ENCODE measurements around the gene LGALS9. TPM values are rescaled to one million over a fixed set of nuclear protein-coding genes. Genes with fewer than 3 reads are reported as not detected.

The LGALS9 gene
- total and polyA plus RNA-seq, 2 experiments from 2014 or later, result 3.2 to 4.1 TPM

DNA sequence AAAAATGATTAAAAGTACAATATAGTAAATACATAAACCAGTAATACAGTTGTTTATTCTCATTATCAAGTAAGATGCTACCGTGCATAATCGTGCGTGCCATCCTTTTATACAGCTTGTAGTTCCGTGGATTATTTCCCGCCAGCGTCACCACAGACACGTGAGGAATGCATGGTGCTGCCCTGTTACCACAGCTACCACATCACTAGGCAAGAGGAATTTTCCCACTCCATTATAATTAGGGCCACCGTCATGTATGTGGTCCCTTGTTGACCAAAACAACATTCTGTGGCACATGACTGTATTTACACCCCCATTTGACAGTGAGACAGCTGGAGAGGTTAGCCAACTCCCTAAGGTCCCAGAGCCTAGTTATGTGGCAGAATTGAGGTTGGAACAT, 30.5 kb upstream of the LGALS9 start:
- no peaks in the 10 kb centered on the region for H3K36me3 ChIP-seq (ENCODE audit: low read depth)
- no peaks in the 10 kb centered on the region for H4K20me1 ChIP-seq (ENCODE audit: insufficient read depth)
- TF ChIP-seq EZH2phosphoT487 (IDR thresholded peaks at IDR 0.05; ENCODE audit: insufficient read depth, low read depth), result no peak
- TF ChIP-seq EZH2 (IDR thresholded peaks at IDR 0.05; ENCODE audit: insufficient read depth, poor library complexity, severe bottlenecking), result no peak
- no peak overlapping the region for H3K9ac ChIP-seq
- H3K9me2 ChIP-seq (ENCODE audit: insufficient read depth), result no peaks in the 10 kb centered on the region
- no peaks in the 10 kb centered on the region for H3K4me1 ChIP-seq (ENCODE audit: insufficient read depth)
- no peak overlapping the region for H3K27ac ChIP-seq
- no peaks in the 10 kb centered on the region for H3K27me3 ChIP-seq (replicated peaks; ENCODE audit: insufficient read depth)
- no peak overlapping the region for H3K4me2 ChIP-seq (ENCODE audit: unreplicated experiment)
- in situ Hi-C loops (cut with MboI), result loop anchor here (10.0 kb wide), 2 partner anchors 266 to 366 kb away; no protein-coding TSS in a partner anchor
- no peak for DNase-seq
- no peaks in the 10 kb centered on the region for H3K79me2 ChIP-seq (ENCODE audit: insufficient read depth)
- H3F3A ChIP-seq (ENCODE audit: insufficient read depth), result no peaks in the 10 kb centered on the region
- WGBS, 2 experiments (ENCODE audit: low coverage in 1 of 2, low lambda C conversion rate in 2 of 2, missing lambda C conversion rate in 2 of 2), result 78 to 79% methylated on average over 8 of the region's 8 CpGs
- no peak overlapping the region for H2AFZ ChIP-seq
- H3K9me3 ChIP-seq (ENCODE audit: low read depth), result no peaks in the 10 kb centered on the region
- H3K4me3 ChIP-seq, result no peak overlapping the region

DNA sequence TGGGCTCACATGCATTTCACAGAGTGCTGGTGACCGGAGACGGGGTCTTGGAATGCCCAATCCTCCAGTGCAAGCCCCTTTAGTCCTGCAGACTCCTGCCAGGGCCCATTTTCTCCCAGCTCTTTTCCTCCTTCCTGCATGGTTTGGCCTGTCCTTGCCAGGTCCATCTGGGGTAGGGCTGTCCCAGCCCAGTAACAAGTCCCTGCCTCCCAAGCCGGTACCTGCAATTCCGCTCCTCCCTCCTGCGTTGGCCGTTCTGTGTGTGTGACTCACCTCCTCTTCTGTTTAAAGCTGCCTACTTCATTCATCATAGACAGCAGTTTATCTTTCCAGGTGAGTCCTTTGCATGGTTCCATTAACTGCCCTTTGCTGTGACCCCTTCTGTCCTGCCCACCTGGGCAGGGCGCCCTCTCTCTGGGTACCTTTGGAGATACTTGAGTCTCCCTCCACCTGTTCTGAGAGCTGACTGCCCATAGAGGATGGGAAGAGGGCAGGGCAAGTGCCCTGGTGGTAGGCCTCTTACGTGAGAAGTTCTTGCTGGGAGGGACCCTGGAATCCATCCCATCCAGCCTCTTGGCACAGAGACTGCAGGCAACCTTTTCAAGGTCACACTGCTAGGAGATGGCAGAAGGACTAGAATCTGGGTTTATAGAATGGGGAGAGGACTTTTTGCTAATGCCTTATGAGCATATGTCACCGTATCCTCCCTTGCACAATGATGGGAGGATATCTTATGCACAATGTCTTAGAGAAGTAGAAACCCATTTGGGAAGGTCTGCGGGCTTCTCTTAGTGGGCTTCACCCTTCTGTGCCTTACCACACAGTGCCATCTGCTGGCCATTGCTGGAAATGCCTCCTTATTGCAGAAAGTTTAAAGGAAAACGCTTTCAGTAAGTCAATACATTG, 29.7 kb upstream of the LGALS9 start:
- H3K9ac ChIP-seq, result no peak overlapping the region
- no peaks in the 10 kb centered on the region for H3K27me3 ChIP-seq (replicated peaks; ENCODE audit: insufficient read depth)
- no peaks in the 10 kb centered on the region for H3K9me3 ChIP-seq (ENCODE audit: low read depth)
- no peak overlapping the region for H3K4me3 ChIP-seq
- no peak for TF ChIP-seq EZH2 (IDR thresholded peaks at IDR 0.05; ENCODE audit: insufficient read depth, poor library complexity, severe bottlenecking)
- TF ChIP-seq EZH2phosphoT487 (IDR thresholded peaks at IDR 0.05; ENCODE audit: insufficient read depth, low read depth), result no peak
- no peaks in the 10 kb centered on the region for H3K4me1 ChIP-seq (ENCODE audit: insufficient read depth)
- no peaks in the 10 kb centered on the region for H3F3A ChIP-seq (ENCODE audit: insufficient read depth)
- H3K27ac ChIP-seq, result no peak overlapping the region
- H3K4me2 ChIP-seq (ENCODE audit: unreplicated experiment), result no peak overlapping the region
- no peaks in the 10 kb centered on the region for H3K9me2 ChIP-seq (ENCODE audit: insufficient read depth)
- no peaks in the 10 kb centered on the region for H4K20me1 ChIP-seq (ENCODE audit: insufficient read depth)
- DNase-seq, result peak; percentile 72
- H2AFZ ChIP-seq, result no peak overlapping the region
- WGBS, 2 experiments (ENCODE audit: low coverage in 1 of 2, low lambda C conversion rate in 2 of 2, missing lambda C conversion rate in 2 of 2), result 63% methylated on average over 11 of the region's 11 CpGs
- no peaks in the 10 kb centered on the region for H3K36me3 ChIP-seq (ENCODE audit: low read depth)
- H3K79me2 ChIP-seq (ENCODE audit: insufficient read depth), result no peaks in the 10 kb centered on the region
- in situ Hi-C loops (cut with MboI), result loop anchor here (10.0 kb wide), 2 partner anchors 267 to 367 kb away; no protein-coding TSS in a partner anchor

DNA sequence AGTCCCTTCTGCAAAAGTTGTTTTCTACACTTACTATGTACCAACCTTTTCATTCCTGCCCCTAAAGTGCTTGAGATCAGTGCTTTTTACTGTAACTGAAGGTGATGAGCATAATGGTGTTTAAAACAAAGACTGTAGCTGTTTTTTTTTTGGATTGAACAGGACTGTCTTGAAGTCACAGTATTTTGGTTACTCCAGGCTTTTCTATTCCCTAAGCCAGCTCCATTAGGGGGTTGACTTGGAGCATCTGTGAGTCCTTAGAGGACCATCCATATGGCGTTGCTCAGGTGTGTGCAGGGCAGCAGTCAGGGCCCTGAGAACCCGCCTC, 29.0 kb upstream of the LGALS9 start:
- in situ Hi-C loops (cut with MboI), result loop anchor here (10.0 kb wide), 2 partner anchors 267 to 367 kb away; no protein-coding TSS in a partner anchor
- H3K9ac ChIP-seq, result no peak overlapping the region
- no peaks in the 10 kb centered on the region for H3F3A ChIP-seq (ENCODE audit: insufficient read depth)
- no peak for DNase-seq
- TF ChIP-seq EZH2phosphoT487 (IDR thresholded peaks at IDR 0.05; ENCODE audit: insufficient read depth, low read depth) (no peak), EZH2 (IDR thresholded peaks at IDR 0.05; ENCODE audit: insufficient read depth, poor library complexity, severe bottlenecking) (no peak)
- H3K4me2 ChIP-seq (ENCODE audit: unreplicated experiment), result no peak overlapping the region
- H3K36me3 ChIP-seq (ENCODE audit: low read depth), result no peaks in the 10 kb centered on the region
- H3K9me2 ChIP-seq (ENCODE audit: insufficient read depth), result no peaks in the 10 kb centered on the region
- no peak overlapping the region for H2AFZ ChIP-seq
- no peaks in the 10 kb centered on the region for H3K9me3 ChIP-seq (ENCODE audit: low read depth)
- no peaks in the 10 kb centered on the region for H4K20me1 ChIP-seq (ENCODE audit: insufficient read depth)
- no peaks in the 10 kb centered on the region for H3K79me2 ChIP-seq (ENCODE audit: insufficient read depth)
- H3K27me3 ChIP-seq (replicated peaks; ENCODE audit: insufficient read depth), result no peaks in the 10 kb centered on the region
- WGBS, 2 experiments (ENCODE audit: low coverage in 1 of 2, low lambda C conversion rate in 2 of 2, missing lambda C conversion rate in 2 of 2), result 68 to 73% methylated on average over 2 of the region's 2 CpGs
- no peak overlapping the region for H3K4me3 ChIP-seq
- H3K27ac ChIP-seq, result no peak overlapping the region
- H3K4me1 ChIP-seq (ENCODE audit: insufficient read depth), result no peaks in the 10 kb centered on the region

DNA sequence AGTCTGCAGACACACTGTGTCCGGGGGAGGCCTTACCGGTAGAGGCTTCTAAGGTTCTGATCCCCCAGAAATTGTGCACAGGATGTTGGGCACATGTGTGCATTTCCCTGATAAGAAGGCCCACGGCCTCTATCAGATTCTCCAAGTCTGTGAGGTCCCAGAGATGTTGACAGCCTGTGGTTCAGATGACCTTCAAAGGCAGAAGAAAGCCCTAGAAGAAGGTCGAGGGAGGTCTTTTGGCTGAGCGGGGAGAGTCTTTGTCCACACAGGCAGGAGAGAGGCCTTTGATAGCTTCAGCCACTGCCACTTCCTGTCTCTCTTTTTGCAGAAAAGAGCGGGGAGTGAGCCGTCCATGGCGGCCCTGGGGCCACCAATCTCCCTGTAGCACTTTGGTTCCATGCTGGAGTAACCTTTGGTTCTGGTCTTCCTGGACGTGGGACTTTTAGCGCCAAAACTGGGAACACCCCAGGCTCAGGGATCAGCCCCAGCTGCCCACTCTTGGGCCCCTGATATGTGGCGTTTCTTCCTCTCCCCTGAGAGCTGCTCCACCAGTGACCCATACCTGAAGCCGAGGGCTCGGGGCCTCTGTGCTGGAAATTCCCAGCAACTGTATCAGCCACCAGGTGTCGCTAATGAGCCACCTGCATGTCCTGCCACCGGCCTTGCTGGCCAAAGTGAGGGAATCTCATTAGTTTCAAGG, 28.1 kb upstream of the LGALS9 start:
- H3K4me2 ChIP-seq (ENCODE audit: unreplicated experiment), result no peak overlapping the region

More for the DNA sequence above, 28.1 kb upstream of the LGALS9 start:
- Histone ChIP-seq H3F3A (ENCODE audit: insufficient read depth) (no peaks in the 10 kb centered on the region), H3K9ac (no peak overlapping the region), H3K36me3 (ENCODE audit: low read depth) (no peaks in the 10 kb centered on the region), H3K4me1 (ENCODE audit: insufficient read depth) (no peaks in the 10 kb centered on the region), H3K9me2 (ENCODE audit: insufficient read depth) (no peaks in the 10 kb centered on the region), H4K20me1 (ENCODE audit: insufficient read depth) (no peaks in the 10 kb centered on the region), H3K4me3 (no peak overlapping the region), H3K9me3 (ENCODE audit: low read depth) (no peaks in the 10 kb centered on the region), H3K79me2 (ENCODE audit: insufficient read depth) (no peaks in the 10 kb centered on the region), H2AFZ (no peak overlapping the region), H3K27ac (no peak overlapping the region), H3K27me3 (replicated peaks; ENCODE audit: insufficient read depth) (no peaks in the 10 kb centered on the region)
- DNase-seq, result peak; percentile 76
- no peak for TF ChIP-seq EZH2 (IDR thresholded peaks at IDR 0.05; ENCODE audit: insufficient read depth, poor library complexity, severe bottlenecking)
- no peak for TF ChIP-seq EZH2phosphoT487 (IDR thresholded peaks at IDR 0.05; ENCODE audit: insufficient read depth, low read depth)
- in situ Hi-C loops (cut with MboI), result loop anchor here (10.0 kb wide), 2 partner anchors 268 to 368 kb away; no protein-coding TSS in a partner anchor
- 57 to 61% methylated on average over 15 of the region's 15 CpGs for WGBS, 2 experiments (ENCODE audit: low coverage in 1 of 2, low lambda C conversion rate in 2 of 2, missing lambda C conversion rate in 2 of 2)
